CD4-positive, alpha-beta T cell treated with Interleukin-2 at 100 ng/mL for 4 hours (primary cell): ENCODE results near the gene APH1B.

Experiments used
- DNase-seq: peaks from one replicate; pipeline ENCODE4 v3.0.0-alpha.2; 2020; ENCODE audit warnings: low spot score

APH1B gene

GRCh38 chr15:63353887-63354286 is 76.5 kb downstream of the APH1B start:
- no peak for DNase-seq

DNA sequence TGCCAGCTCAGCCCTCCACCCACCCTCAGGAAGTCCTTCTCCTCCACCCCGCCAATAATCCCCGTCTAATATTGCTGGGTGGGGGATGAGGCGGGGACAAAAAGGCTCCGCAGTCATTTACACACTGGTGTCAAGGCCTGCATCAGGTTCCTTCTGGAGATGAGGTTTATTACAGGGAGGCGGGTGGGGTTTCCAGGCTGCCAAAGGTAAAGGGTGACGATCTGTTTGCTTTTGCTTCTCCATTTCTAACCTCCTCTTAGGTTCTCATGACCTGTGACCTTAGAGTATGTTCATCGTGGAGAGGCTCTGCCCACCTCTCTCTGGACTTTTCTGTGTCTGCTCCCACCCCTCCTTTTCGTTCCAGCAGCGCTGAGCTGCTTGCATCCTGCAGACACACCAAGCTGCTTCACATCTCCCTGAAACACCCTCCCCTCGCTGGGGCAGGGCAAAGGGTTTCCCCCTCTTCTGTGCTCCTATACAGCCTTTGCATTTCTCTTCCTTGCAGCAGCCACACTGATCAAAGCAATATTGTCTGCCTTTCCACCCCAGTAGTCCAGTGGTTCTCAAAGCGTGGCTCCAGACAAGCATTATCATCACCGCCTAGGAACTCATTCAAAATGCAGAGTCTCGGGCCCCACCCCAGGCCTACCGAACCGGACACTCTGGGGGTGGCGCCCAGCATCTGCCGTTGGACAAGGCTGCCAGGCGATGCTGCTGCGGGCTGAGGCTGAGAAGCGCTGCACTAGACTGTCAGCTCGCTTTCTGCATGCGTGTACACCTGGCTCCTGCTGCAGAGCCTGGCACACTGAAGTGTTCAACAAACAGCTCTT is 77.6 kb downstream of the APH1B start:
- DNase-seq, result no peak

GRCh38 chr15:63357061-63357460 is 79.7 kb downstream of the APH1B start:
- no peak for DNase-seq

GRCh38 chr15:63357731-63358130 is 80.3 kb downstream of the APH1B start:
- DNase-seq, result no peak

GRCh38 chr15:63358241-63359029 is 81.0 kb downstream of the APH1B start:
- no peak for DNase-seq
